ENCODE results near the gene ISM2.
"Not testable (repeated sequence)": the region's sequence is repeated elsewhere in the genome, so short reads cannot be mapped to it uniquely, and the experiment has no call there.

The ISM2 gene

DNA sequence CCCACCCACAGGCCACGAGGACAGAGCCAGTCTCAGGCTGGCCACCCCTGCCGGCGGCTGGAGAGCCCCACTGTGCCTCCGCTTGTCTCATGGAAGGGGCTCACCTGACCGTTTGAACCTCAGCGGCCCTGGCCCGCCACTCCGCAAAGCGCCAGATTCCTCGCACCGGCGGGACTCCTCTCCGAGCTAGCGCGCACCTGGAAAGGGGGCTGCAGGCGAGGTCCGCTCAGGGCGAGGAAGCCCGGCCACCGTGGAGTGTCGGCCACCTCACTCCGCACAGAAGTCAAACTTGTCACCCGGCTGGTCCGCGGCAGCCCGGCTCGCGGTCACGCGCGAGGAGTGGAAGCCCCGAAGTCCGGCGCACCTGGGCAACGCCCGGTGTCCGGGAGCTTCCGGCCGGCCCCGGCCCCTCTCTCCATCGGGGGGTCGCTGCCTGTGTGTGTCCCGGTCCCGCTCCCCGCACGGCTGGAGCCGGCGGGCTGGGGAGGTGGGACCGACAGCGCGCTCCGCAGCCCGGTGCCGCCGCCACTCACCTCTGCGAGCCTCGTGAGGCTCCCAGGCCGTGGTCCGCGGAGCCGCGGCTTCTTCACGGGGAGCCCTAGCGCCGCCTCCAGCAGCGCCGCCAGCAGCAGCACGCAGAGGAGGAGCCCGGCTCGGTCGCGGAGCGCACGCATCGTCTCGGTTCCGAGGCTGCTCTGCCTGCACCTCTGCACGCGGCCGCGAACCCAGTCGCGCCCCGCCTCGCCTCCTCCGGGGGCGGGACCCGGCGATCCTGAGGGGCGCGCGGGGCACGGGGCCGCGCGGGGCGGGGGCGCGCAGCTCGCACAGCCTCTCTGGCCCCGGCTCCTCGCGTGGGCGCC lies at the start of gene ISM2:
Gene ISM2, minus strand, starts transcription at position 697 of the 860 bp plus-strand sequence. Its CDS starts 23 bp downstream, at position 674.
- DNase-seq (ENCODE audit: low spot score) = no peak

GRCh38 chr14:77547512-77548180 lies 49.0 kb upstream of the ISM2 start:
- no peak for DNase-seq (ENCODE audit: low spot score)

DNA sequence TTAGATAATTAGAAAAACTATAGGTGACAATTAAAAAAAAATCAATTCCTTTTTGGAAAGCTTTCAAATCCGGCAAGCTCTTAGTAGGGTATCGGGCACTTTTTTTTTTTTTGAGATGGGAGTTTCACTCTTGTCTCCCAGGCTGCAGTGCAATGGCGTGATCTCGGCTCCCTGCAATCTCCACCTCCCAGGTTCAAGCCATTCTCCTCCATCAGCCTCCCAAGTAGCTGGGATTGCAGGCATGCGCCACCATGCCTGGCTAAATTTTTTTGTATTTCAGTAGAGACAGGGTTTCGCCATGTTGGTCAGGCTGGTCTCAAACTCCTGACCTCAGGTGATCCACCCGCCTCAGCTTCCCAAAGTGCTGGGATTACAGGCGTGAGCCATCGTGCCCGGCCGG lies 46.6 kb upstream of the ISM2 start:
- DNase-seq (ENCODE audit: low spot score) = not testable (repeated sequence)

DNA sequence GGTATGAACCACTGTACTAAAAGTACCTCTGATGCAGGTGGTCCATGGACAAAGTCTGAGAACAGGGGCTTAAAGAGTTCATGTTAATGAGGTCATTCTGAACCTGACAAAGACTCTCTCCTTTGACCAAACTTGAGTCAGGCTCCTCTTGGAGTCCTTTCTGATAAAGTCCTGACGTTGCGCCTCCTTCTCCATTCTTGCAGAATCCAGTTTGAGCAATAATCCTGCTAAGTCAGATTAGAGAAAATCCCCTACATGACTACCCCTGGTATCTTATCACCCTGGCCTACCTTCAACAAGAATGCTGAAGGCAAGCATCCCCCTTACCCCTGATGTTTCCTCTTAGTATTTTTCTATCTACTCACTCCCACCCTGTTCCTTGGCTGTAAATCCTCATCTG lies 46.0 kb upstream of the ISM2 start:
- DNase-seq (ENCODE audit: low spot score) = no peak

DNA sequence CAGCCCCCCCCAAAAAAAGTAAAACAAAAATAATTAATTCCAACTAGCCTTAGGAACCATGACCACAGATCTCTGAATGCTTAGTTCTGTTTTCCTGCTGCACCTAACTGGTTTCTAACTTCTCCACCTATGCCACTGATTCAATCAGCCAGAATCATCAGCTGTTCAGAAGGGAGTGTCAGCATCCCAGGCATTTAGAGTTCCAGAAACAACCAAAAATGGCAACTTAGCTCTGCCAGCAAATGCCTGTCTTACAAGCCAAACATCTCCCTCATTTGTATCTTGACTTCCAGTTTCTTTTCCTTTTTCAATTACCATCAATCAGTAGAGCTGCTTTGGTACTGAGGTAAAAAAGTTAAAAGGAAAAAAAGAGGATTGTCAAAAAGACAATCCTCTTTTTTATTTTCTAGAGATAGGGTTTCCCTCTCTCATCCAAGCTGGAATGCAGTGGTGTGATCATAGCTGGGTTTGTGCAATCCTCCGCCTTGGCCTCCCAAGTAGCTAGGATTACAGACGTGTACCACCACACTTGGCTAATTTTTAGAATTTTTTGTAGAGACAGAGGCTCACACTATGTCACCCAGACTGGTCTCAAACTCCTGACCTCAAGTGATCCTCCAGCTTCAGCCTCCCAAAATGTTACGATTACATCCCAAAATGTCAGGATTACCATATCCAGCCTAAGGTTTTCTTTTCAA lies 45.2 kb upstream of the ISM2 start:
- DNase-seq (ENCODE audit: low spot score) = no peak

DNA sequence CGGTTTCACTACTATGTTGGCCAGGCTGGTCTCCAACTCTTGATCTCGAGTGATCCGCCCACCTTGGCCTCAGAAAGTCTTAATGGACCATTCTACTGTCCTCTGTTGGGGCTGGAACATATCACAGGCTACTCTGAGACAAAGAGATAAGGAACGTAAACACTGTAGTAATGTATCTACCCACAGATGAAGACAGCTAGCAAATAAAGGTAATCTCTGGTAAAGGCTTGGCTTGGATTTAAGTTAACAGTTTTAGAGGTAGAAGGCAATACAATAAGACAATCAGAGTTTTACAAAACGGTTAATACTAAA lies 44.6 kb upstream of the ISM2 start:
- DNase-seq (ENCODE audit: low spot score) = no peak

GRCh38 chr14:77542421-77543239 lies 44.0 kb upstream of the ISM2 start:
- no peak for DNase-seq (ENCODE audit: low spot score)

- DNase-seq (ENCODE audit: low spot score) = no peak
Observed at GRCh38 chr14:77541905-77542304, 43.3 kb upstream of the ISM2 start.

GRCh38 chr14:77536951-77537350 lies 38.3 kb upstream of the ISM2 start:
- DNase-seq (ENCODE audit: low spot score) = not testable (repeated sequence)

DNA sequence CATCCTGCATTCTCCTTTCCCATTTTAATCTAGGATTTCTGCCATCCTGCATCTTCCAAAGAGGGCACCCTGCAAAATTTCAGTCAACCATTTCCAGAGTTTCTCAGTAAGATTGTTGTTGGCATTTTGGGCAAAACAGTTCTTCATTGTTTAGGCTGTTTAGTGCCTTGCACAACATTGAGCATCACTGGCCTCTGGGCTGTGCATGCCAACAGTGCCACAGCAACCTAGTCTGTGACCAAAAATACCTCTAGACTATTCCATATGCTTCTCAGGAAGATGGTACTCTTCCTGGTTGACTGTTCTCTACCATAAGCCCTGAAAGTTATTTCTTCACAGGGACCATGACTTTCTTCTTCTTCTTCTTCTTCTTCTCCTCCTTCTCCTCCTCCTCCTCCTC lies 32.5 kb upstream of the ISM2 start:
- DNase-seq (ENCODE audit: low spot score) = no peak

- no peak for DNase-seq (ENCODE audit: low spot score)
Observed at GRCh38 chr14:77529963-77530362, 31.3 kb upstream of the ISM2 start.

- no peak for DNase-seq (ENCODE audit: low spot score)
Observed at GRCh38 chr14:77529213-77529612, 30.6 kb upstream of the ISM2 start.

DNA sequence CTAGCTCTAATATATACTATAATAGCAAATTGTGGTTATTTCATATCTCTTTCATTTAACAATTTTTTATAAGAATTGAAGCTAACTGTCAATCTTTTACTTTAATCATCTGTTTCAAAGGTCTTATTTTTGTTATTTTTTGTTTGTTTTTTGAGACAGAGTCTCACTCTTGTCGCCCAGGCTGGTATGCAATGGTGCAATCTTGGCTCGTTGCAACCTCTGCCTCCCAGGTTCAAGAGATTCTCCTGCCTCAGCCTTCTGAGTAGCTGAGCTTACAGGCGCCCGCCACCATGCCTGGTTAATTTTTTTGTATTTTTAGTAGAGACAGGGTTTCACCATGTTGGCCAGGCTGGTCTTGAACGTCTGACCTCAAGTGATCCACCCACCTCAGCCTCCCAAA lies 30.1 kb upstream of the ISM2 start:
- not testable (repeated sequence) for DNase-seq (ENCODE audit: low spot score)

GRCh38 chr14:77526266-77526665 lies 27.6 kb upstream of the ISM2 start:
- DNase-seq (ENCODE audit: low spot score) = no peak

DNA sequence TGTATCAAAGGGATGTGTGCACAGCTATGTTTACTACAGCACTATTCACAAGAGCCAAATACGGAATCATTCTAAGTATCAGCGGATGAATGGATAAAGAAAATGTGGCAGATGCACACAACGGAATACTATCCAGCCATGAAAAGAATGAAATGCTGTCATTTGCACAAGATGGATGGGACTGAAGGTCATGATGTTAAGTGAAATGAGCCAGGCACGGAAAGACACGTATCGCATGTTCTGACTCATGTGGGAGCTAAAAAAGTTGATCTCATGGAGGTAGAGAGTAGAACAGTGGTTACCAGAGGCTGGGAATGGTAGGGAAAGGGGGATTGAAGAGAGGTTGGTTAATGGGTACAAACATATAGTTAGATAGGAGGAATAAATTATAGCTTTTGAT lies 25.9 kb upstream of the ISM2 start:
- DNase-seq (ENCODE audit: low spot score) = no peak

- no peak for DNase-seq (ENCODE audit: low spot score)
Observed at GRCh38 chr14:77523109-77523508, 24.5 kb upstream of the ISM2 start.

DNA sequence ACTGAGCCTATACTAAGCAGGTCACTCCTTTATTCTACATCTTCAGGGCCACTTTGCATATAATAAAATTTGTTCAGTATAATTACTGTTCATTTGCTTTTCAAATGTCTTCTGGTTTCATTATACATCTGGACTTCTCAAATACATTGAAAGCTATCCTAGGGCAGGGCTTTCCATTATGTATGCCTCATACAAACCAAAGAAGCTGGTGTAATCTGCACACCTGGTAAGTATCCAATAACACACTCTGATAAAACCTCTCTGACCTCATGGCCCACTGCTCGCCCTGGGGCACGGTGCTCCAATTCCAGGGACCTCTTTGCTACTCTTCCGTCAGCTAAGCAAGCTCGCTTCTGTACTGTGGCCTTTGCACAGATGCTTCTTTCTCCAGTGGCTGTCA lies 21.9 kb upstream of the ISM2 start:
- DNase-seq (ENCODE audit: low spot score) = no peak

DNA sequence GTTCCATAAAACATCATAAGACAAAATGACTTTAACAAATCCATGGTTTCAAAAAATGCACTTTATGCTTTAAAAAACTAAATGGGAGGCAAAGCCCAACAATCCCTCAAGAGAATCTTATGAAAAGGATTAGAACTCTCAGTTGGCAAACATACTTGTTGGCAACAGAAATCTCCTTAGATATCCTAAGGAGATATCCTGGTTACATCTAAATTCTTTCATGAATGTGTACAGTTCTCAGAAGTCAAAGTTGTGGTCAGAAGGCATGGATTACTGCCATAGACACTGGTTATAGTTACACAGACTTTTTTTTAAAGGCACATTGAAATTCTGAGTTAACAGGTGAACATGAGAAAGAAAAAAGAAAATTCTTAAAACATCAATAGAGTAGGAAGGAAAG lies 17.5 kb upstream of the ISM2 start:
- DNase-seq (ENCODE audit: low spot score) = no peak

DNA sequence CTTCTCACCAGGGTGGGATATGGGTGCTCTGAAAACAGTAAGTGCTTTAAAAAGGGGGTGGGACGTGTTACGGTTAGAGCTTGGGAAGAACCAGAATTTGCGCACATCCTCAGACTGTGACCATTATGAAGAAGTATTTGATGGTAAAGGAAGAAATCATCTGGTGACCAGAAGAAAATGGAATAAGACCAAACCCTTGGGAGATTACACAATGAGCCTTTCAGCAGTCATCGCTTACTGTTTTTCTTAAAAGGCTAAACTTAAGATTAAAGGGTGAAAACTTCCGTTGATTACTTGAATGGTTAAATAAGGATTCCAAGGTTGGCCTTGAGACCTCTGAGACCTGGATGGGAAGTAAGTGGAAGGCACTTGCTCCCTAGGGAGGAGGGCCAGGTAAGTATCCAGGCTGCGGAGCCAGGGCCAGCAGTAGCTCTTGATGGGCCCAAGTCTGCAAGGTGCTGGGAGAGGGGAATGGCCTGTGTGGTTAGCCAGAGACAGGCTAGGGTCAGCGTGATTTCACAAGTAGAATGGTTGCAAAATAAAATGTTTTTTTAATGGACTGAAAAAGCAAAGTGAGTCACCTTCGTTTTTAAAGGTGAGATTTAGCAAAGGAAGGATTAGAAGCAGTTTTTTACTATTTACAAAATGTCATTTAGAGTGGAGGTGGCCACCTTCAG lies 13.0 kb upstream of the ISM2 start:
- no peak for DNase-seq (ENCODE audit: low spot score)

GRCh38 chr14:77509366-77509765 lies 10.8 kb upstream of the ISM2 start:
- no peak for DNase-seq (ENCODE audit: low spot score)

DNA sequence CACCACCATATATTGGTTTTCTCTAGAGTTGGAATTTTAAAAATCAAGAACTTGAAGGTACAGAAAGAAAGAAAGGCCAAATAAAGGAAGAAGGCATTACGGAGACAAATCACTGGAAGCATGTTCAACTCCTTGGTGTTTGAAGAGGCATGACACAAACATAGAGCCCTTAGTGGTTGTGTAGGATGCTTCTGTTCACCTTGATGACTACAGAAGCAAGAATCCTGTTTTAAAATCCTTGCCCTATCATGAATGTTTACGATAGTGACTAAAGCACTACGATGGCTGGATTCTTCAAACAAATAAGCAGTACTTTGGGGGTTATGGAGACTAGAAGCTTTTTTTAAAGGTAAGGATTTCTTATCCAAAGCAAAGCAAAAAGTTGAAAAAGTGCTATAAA lies 10.3 kb upstream of the ISM2 start:
- no peak for DNase-seq (ENCODE audit: low spot score)

DNA sequence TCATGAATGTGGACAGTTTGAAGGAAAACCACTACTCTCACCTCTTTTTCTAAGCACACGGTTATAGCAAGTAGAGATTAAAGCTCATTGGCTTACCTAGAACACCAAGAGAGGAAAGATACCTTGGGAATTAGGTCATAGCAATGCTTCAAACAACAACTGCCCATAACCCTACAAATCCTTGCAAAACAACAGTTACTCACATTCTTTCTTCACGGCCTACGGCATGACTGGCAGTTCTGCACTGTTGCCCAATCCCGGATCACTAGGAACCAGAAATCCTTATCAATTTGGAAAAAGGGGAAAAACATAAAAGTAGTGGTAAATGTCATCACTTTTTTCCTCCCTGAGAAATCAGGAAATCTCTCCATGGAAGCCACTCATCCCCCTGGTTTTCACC lies 9.6 kb upstream of the ISM2 start:
- DNase-seq (ENCODE audit: low spot score) = no peak
